ACC112 (cell line): ENCODE measurements around the gene SARS1.
"Not testable (repeated sequence)": the region's sequence is repeated elsewhere in the genome, so short reads cannot be mapped to it uniquely, and the experiment has no call there.

Source experiments
- H2AFZ ChIP-seq: fragments of 200-600 bp; sonication (generic); one replicate; pipeline ENCODE4 v1.6.0; 2017; ENCODE audit warnings: antibody characterized with exemption, low read length; ENCODE audit not compliant: unreplicated experiment
- H3K27ac ChIP-seq: fragments of 200-600 bp; sonication (generic); 2 replicates; pipeline ENCODE4 v1.5.1; 2014; ENCODE audit warnings: low read depth, mild to moderate bottlenecking, antibody characterized with exemption, low read length, moderate library complexity
- H3K27me3 ChIP-seq: fragments of 200-600 bp; sonication (generic); 2 replicates; pipeline ENCODE4 v1.6.1; 2014; ENCODE audit warnings: mild to moderate bottlenecking, antibody characterized with exemption, low read length, moderate library complexity, mixed read lengths; ENCODE audit not compliant: insufficient read depth
- H3K36me3 ChIP-seq: fragments of 200-600 bp; sonication (generic); 2 replicates; pipeline ENCODE4 v1.6.1; 2016; ENCODE audit warnings: mild to moderate bottlenecking, antibody characterized with exemption, low read length, moderate library complexity, mixed read lengths; ENCODE audit not compliant: insufficient read depth
- H3K4me1 ChIP-seq: fragments of 200-600 bp; sonication (generic); one replicate; pipeline ENCODE4 v1.6.1; 2016; ENCODE audit warnings: low read length, mixed read lengths; ENCODE audit not compliant: insufficient read depth, unreplicated experiment, control insufficient read depth
- H3K4me3 ChIP-seq: fragments of 200-600 bp; sonication (generic); 2 replicates; pipeline ENCODE4 v1.5.1; 2014; ENCODE audit warnings: mild to moderate bottlenecking, low read depth, low read length
- H3K79me2 ChIP-seq: fragments of 200-600 bp; sonication (generic); one replicate; pipeline ENCODE4 v1.6.0; 2016; ENCODE audit warnings: low read length; ENCODE audit not compliant: control insufficient read depth, unreplicated experiment, insufficient read depth

The SARS1 gene

GRCh38 chr1:109213824-109214693 is at the start of gene SARS1:
SARS1 (plus strand) TSS chr1:109213918; CDS start chr1:109213993, 75 bp downstream.
- no peaks in the 10 kb centered on the region for H3K27me3 ChIP-seq
- H3K36me3 ChIP-seq, result peaks cover 8% of the 10 kb centered on the region
- peaks cover 45% of the 10 kb centered on the region for H3K79me2 ChIP-seq
- peaks cover 14% of the 10 kb centered on the region for H3K4me1 ChIP-seq
- H2AFZ ChIP-seq, result peak within 1 kb of the TSS; percentile 93
- peak within 1 kb of the TSS; percentile 92 for H3K4me3 ChIP-seq
- peak within 1 kb of the TSS; percentile 87 for H3K27ac ChIP-seq

- Histone ChIP-seq H3K79me2 (no peaks in the 10 kb centered on the region), H3K4me1 (peaks cover 20% of the 10 kb centered on the region), H3K27ac (no peak overlapping the region), H3K27me3 (no peaks in the 10 kb centered on the region), H3K36me3 (no peaks in the 10 kb centered on the region), H2AFZ (no peak overlapping the region), H3K4me3 (no peak overlapping the region)
Measured at GRCh38 chr1:109164538-109164937, 49.2 kb upstream of the SARS1 start.

- H3K4me1 ChIP-seq, result peaks cover 17% of the 10 kb centered on the region
- H3K79me2 ChIP-seq, result no peaks in the 10 kb centered on the region
- no peak overlapping the region for H3K4me3 ChIP-seq
- no peaks in the 10 kb centered on the region for H3K27me3 ChIP-seq
- H3K36me3 ChIP-seq, result no peaks in the 10 kb centered on the region
- no peak overlapping the region for H3K27ac ChIP-seq
- H2AFZ ChIP-seq, result no peak overlapping the region
Measured at GRCh38 chr1:109167001-109167506, 46.7 kb upstream of the SARS1 start.

GRCh38 chr1:109170035-109170764 is 43.5 kb upstream of the SARS1 start:
- no peak overlapping the region for H3K27ac ChIP-seq
- H3K79me2 ChIP-seq, result no peaks in the 10 kb centered on the region
- H2AFZ ChIP-seq, result no peak overlapping the region
- H3K4me1 ChIP-seq, result peaks cover 3% of the 10 kb centered on the region
- no peak overlapping the region for H3K4me3 ChIP-seq
- H3K27me3 ChIP-seq, result no peaks in the 10 kb centered on the region
- no peaks in the 10 kb centered on the region for H3K36me3 ChIP-seq

GRCh38 chr1:109171646-109172045 is 42.1 kb upstream of the SARS1 start:
- Histone ChIP-seq H3K27ac (no peak overlapping the region), H3K79me2 (no peaks in the 10 kb centered on the region), H2AFZ (no peak overlapping the region), H3K36me3 (no peaks in the 10 kb centered on the region), H3K4me3 (no peak overlapping the region), H3K4me1 (peaks cover 3% of the 10 kb centered on the region), H3K27me3 (no peaks in the 10 kb centered on the region)

GRCh38 chr1:109176349-109176748 is 37.4 kb upstream of the SARS1 start:
- not testable (repeated sequence) for H3K27ac ChIP-seq, H3K79me2 ChIP-seq, H3K27me3 ChIP-seq, H3K36me3 ChIP-seq, H2AFZ ChIP-seq, H3K4me1 ChIP-seq, H3K4me3 ChIP-seq

GRCh38 chr1:109180715-109181084 is 33.0 kb upstream of the SARS1 start:
- H3K27ac ChIP-seq, H2AFZ ChIP-seq, H3K27me3 ChIP-seq: not testable (repeated sequence)

GRCh38 chr1:109181085-109181806 is 32.5 kb upstream of the SARS1 start:
- no peaks in the 10 kb centered on the region for H3K27me3 ChIP-seq
- H3K4me1 ChIP-seq, result peaks cover 4% of the 10 kb centered on the region
- no peak overlapping the region for H2AFZ ChIP-seq
- no peak overlapping the region for H3K27ac ChIP-seq
- H3K79me2 ChIP-seq, result no peaks in the 10 kb centered on the region
- H3K4me3 ChIP-seq, result no peak overlapping the region
- H3K36me3 ChIP-seq, result no peaks in the 10 kb centered on the region

More at GRCh38 chr1:109180715-109181084, 33.0 kb upstream of the SARS1 start:
- H3K4me1 ChIP-seq, H3K36me3 ChIP-seq, H3K4me3 ChIP-seq, H3K79me2 ChIP-seq: not testable (repeated sequence)

GRCh38 chr1:109181807-109182163 is 31.9 kb upstream of the SARS1 start:
- H3K4me3 ChIP-seq, result no peak overlapping the region
- H3K27me3 ChIP-seq, result no peaks in the 10 kb centered on the region
- H3K27ac ChIP-seq, result no peak overlapping the region
- H3K79me2 ChIP-seq, result no peaks in the 10 kb centered on the region
- no peaks in the 10 kb centered on the region for H3K36me3 ChIP-seq
- H3K4me1 ChIP-seq, result peaks cover 4% of the 10 kb centered on the region
- H2AFZ ChIP-seq, result no peak overlapping the region

- Histone ChIP-seq H3K4me3 (no peak overlapping the region), H3K79me2 (no peaks in the 10 kb centered on the region), H3K27ac (no peak overlapping the region), H2AFZ (no peak overlapping the region), H3K36me3 (no peaks in the 10 kb centered on the region), H3K4me1 (peaks cover 4% of the 10 kb centered on the region), H3K27me3 (no peaks in the 10 kb centered on the region)
Measured at GRCh38 chr1:109183058-109183738, 30.5 kb upstream of the SARS1 start.
